Tongue (tissue), 2 donors: ENCODE data around the gene UPK2. TPM values are rescaled to one million over a fixed set of nuclear protein-coding genes. Genes with fewer than 3 reads are reported as not detected.

Source experiments
- DNase-seq: peaks from one replicate; pipeline ENCODE4 v3.0.0-alpha.2; 2015
- total RNA-seq: library from RNA; depleted of rRNA; stranded (reverse); fragments of >200 nt; gene quantifications from one replicate; pipeline ENCODE4 v1.2.3, GENCODE V29; 2014

Gene UPK2
- total RNA-seq, 1 donor from 2014 or later, result not detected

- peak; percentile 45 for DNase-seq
These were observed 38.5 kb upstream of the UPK2 start for GRCh38 chr11:118917481-118918127.

- peak; percentile 92 for DNase-seq
These were observed 37.9 kb upstream of the UPK2 start for GRCh38 chr11:118918128-118918685.

- DNase-seq, result peak; percentile 38
These were observed 37.3 kb upstream of the UPK2 start for GRCh38 chr11:118918686-118919280.

GRCh38 chr11:118921121-118921928, 34.8 kb upstream of the UPK2 start:
- DNase-seq, result peak; percentile 33

DNA sequence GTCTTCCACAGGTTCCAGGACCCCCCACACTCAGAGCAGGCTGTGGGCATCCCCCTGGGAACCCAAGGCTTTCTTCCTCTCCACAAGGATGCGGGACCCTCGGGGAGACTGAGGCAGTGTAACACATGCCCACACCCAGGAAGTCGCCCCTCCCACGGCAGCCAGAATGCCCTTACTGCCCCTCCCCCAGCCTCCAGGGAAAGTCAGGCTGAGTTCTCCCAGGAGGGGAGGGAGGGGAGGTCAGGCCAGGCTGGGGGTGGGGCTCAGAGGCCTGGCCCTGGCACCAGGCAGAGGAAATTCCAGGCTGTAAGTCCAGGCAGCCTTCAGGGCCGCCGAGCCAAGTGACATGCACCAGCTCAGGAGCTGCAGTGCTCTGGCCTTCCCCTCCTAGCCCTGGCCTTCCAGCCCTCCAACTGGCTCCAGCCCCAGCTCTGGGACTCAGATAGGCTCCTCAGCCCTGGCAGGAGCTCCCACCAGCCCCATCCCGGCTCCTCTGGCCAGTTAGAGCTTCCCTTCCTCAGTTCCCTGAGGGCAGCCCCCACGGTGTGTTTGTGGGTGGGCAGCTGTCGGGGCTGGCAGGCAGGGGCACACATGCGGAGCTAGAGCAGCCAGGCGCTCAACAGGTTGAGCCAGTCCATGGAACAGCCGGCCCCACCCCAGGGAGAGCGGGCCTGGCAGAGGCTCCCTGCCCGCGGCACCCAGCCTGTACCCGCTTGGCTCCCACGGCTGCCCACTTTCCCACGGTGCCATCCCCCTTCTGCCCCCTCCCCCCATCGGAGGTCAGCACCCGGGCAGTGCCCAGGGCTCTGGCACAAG, 34.0 kb upstream of the UPK2 start:
- peak; percentile 73 for DNase-seq

GRCh38 chr11:118922745-118923627, 33.1 kb upstream of the UPK2 start:
- peak; percentile 17 for DNase-seq

GRCh38 chr11:118923721-118924587, 32.1 kb upstream of the UPK2 start:
- no peak for DNase-seq

DNA sequence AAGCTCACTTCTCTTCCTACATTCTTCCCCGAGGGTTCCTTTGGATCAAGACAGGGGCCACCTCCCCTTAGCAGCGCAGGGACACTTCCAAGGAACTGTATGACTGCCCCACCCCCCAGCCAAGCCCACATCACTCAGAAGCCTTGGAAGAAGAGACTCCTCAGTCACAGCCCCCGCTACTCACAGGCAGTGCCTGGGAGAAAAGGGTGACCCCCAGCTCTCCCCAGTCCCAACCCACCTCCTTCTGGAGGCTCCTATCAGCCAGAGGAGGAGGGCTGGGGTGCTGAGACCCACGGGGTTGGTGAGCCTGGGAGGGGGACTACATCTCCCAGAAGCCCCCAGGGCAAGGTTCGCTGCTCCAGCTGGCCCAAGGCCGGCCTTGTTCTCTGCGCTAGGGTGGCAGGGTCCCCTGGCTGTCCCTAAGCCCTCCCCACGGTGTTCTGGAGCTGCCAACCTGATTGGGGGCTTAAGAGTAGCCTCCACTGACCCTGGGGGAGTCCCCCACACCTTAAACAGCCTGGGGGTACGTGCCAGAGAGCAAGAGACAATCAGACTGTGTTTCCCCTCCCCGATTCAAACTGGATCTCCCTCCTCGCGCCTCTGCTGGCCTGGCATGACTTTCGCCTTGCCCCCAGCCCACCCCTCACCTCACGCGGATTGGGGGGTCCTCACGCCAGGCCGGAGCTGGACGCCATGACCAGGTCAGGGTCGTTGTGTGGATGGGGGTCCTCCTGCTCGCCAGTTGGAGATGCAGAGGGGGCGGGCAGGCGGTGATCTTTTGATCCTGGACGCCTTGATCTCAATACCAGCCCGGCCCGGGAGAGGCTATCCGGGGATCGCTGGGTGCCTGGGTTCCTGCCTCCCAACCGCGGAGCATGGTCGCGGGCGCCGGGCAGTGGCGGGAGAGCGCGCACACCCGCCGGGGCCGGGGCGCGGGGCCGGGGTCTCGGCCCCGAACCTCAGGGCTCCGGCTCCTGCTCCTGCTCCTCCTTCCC, 31.2 kb upstream of the UPK2 start:
- peak; percentile 72 for DNase-seq

- DNase-seq, result no peak
These were observed 28.5 kb upstream of the UPK2 start for GRCh38 chr11:118927554-118928100.

DNA sequence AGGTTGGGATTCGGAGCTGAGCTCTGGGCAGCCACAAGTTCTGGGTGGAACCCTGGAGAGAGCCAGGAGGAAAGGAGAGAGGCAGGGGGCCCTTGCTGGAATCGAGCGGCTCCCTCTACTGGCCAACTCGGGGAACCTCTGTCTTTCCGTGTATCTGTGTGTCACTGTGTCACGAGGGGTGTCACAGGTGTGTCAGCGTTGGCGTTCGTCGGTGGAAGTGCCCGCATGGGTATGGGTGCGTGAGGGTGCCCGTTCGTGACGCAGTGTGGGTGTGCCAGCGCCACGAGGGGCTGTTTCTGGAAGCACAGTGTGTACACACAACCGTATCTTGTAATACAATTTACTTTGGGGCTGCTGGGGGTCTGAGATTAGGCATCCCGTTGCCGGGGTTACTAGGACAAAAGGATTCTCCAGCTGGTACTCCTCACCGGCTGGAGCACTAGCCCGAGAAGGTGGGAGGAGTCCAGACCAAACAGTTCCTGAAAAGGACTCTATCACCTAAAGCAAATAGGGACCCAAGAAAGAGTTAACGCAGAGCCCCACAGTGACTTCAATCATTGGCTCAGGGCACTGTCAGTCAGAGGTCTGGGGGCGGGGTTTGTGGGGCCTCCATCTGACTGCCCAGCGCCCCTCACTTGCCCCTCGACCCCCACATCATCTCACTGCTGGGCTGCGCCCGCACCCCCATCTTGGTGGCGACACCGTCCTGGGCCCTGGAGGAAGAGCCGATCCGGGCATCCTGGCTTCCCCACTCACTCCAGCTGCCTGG, 27.8 kb upstream of the UPK2 start:
- DNase-seq, result peak; percentile 98

DNA sequence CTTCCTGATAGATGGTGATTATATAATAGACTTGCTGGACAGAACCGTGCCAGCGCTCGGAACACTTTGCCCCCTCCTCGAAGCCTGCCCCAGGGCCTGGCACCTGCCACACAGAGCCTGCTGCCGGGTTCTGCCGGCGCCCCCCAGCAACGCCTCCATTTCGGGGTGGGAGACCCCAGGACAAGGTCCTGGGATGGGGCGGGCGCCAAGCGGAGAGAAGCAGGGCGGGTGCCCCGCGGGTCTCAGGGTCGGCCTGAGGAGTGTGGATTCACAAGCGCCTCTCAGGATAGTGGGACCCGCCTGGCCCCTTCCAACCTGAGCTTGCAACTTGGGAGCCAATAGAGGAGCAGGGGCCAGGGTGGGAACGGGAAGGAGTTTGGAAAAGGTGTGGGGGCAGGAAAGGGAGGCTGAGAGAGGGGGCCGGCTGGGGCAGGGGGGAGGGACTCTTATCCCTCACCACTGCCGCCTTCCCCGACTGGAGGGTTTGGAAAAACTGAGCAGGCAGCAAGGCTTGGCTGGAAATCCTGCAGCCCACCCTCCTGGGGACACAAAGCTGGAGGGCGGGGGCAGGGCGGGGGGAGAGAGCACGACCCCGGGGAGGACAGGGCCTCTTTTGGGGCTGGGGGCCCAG, 27.1 kb upstream of the UPK2 start:
- DNase-seq, result peak; percentile 93

GRCh38 chr11:118929501-118930093, 26.5 kb upstream of the UPK2 start:
- DNase-seq, result peak; percentile 97

GRCh38 chr11:118930094-118930712, 25.9 kb upstream of the UPK2 start:
- DNase-seq, result peak; percentile 94

GRCh38 chr11:118931571-118931970, 24.5 kb upstream of the UPK2 start:
- DNase-seq, result no peak

GRCh38 chr11:118933486-118933885, 22.6 kb upstream of the UPK2 start:
- peak; percentile 50 for DNase-seq

- no peak for DNase-seq
These were observed 20.7 kb upstream of the UPK2 start for GRCh38 chr11:118935376-118935775.
